Suprapubic skin (tissue), 4 donors: ENCODE data around the gene MRPS23.

Experiments used
- CTCF ChIP-seq, 2 donors: fragments of 200-600 bp in 1 of 2; fragments of 450-650 bp in 1 of 2; sonication (generic) in 1 of 2; IDR thresholded peaks; one replicate each; pipeline ENCODE4 v1.5.1; 2016 to 2019; ENCODE audit warnings: antibody characterized with exemption in 2 of 2, mild to moderate bottlenecking in 1 of 2, moderate library complexity in 1 of 2
- POLR2A ChIP-seq, 2 donors: fragments of 450-650 bp; IDR thresholded peaks; one replicate each; pipeline ENCODE4 v1.6.1; 2017; ENCODE audit warnings: antibody characterized with exemption in 2 of 2, mild to moderate bottlenecking in 2 of 2, moderate library complexity in 2 of 2
- POLR2AphosphoS5 ChIP-seq, 3 donors: sonication (generic); formaldehyde crosslinking; IDR thresholded peaks; one replicate each; pipeline ENCODE4 v1.6.1; 2017; ENCODE audit warnings: antibody characterized with exemption in 3 of 3

DNA sequence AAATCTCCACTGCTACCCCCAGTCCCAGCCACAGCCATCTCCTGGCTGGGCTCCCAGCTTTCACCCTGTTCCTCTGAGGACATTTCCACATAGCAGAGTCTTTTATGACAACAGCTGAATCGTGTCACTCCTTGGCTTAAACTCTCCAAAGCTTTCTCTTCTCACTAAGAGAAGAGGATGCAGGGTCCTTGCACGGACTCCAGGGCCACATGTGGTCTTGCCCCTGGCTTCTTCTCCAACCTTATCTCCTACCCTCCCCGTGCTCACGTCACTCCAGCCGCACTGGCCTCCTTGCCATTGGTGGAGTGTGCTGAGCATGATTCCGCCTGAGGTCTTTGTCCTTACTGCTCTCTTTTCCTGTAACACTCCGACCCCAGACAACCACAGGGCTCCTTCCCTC, 64.8 kb downstream of the MRPS23 start:
- TF ChIP-seq CTCF (IDR thresholded peaks at IDR 0.05) (no peak), POLR2AphosphoS5 (IDR thresholded peaks at IDR 0.05) (no peak), POLR2A (IDR thresholded peaks at IDR 0.05) (no peak)
